ENCODE data around the gene ACOT8. TPM values are rescaled to one million over a fixed set of nuclear protein-coding genes. Genes with fewer than 3 reads are reported as not detected.

Gene ACOT8
- total and polyA plus RNA-seq, 2 of the 8 experiments (the other 6 are each of a cell fraction or from before 2014, with no cell fraction given): 37.6 to 88.8 TPM

GRCh38 chr20:45833883-45834796 lies 23.1 kb downstream of the ACOT8 start:
- Histone ChIP-seq H3K23me2 (ENCODE audit: low read depth, low read length) (peaks cover 8% of the 10 kb centered on the region; the same call in 1 of the 2 replicates), H2BK12ac (ENCODE audit: low read depth, low read length) (no peak overlapping the region), H3K56ac (replicated peaks; ENCODE audit: insufficient read length, low read depth, low read length) (peak overlapping the region; percentile 54), H3K23ac (ENCODE audit: insufficient read length) (no peak overlapping the region), H2BK15ac (ENCODE audit: low read length) (no peak overlapping the region), H2BK120ac (replicated peaks; ENCODE audit: low read depth, low read length) (no peak overlapping the region), H3K79me2 (ENCODE audit: control insufficient read depth in 1 of 2, insufficient read depth in 2 of 2, low read length in 2 of 2) (peaks cover 0 to 11% of the 10 kb centered on the region in 2 experiments; a peak in 1 of 4 replicates), H2BK5ac (ENCODE audit: low read depth, low read length) (peak overlapping the region; percentile 83; the same call in 1 of the 2 replicates), H3K79me1 (ENCODE audit: low read depth, low read length) (peaks cover 9% of the 10 kb centered on the region), H4K8ac (ENCODE audit: extremely low read depth, insufficient read depth, low read length) (peak overlapping the region; percentile 90), H3K14ac (ENCODE audit: insufficient read length) (no peak overlapping the region), H3K27ac (ENCODE audit: low read depth, low read length) (peak overlapping the region; percentile 73; the same call in 1 of the 2 replicates), H3K9ac (replicated peaks in 1 of 4; ENCODE audit: extremely low read depth in 1 of 4, low read depth in 3 of 4, low read length in 3 of 4) (peak overlapping the region; percentile 15 to 67 (median 54); a peak in 6 of 7 replicates), H3K36me3 (ENCODE audit: control insufficient read depth in 2 of 4, insufficient read depth in 4 of 4, low read length in 3 of 4) (peaks cover 0 to 5% (median 0%) of the 10 kb centered on the region in 4 experiments; a peak in 1 of 8 replicates), H2AK5ac (ENCODE audit: low read depth, low read length) (no peak overlapping the region), H3K4me1 (replicated peaks in 1 of 4; ENCODE audit: control insufficient read depth in 3 of 4, insufficient read depth in 4 of 4, low read length in 3 of 4) (peaks cover 0 to 17% (median 8%) of the 10 kb centered on the region in 4 experiments; a peak in 6 of 7 replicates), H3K4me2 (ENCODE audit: insufficient read depth in 1 of 2, low read depth in 2 of 2, low read length in 2 of 2) (peak overlapping the region; percentile 87 to 88), H3K4me3 (ENCODE audit: extremely low read depth in 1 of 4, insufficient read depth in 2 of 4, low read depth in 3 of 4, low read length in 4 of 4) (peak overlapping the region; percentile 61 to 77 (median 74)), H3K9me3 (ENCODE audit: insufficient read depth in 2 of 2, low read depth in 1 of 2, low read length in 1 of 2) (no peaks in the 10 kb centered on the region), H3K4ac (replicated peaks; ENCODE audit: insufficient read length, low read depth, low read length) (peak overlapping the region; percentile 87), H2BK20ac (ENCODE audit: low read length) (no peak overlapping the region), H4K20me1 (replicated peaks in 1 of 2; ENCODE audit: control insufficient read depth in 1 of 2, insufficient read depth in 2 of 2, low read length in 2 of 2) (peaks cover 0 to 4% of the 10 kb centered on the region in 2 experiments), H3K18ac (ENCODE audit: extremely low read depth, low read length) (peak overlapping the region; percentile 88), H4K5ac (ENCODE audit: insufficient read length, low read depth, low read length) (peak overlapping the region; percentile 93), H3K27me3 (replicated peaks in 1 of 4; ENCODE audit: control insufficient read depth in 3 of 4, extremely low read depth in 1 of 4, insufficient read depth in 3 of 4, low read length in 3 of 4) (no peaks in the 10 kb centered on the region), H2AFZ (ENCODE audit: low read length) (no peak overlapping the region), H4K91ac (replicated peaks; ENCODE audit: insufficient read length, low read length) (peak overlapping the region; percentile 75)
- DNase-seq (ENCODE audit: low read depth in 1 of 2, low spot score in 2 of 2) (peak; percentile 59 to 93), FAIRE-seq (no peak)
- 8% methylated on average over 55 of the region's 71 CpGs; no CpG with 5 or more reads in 1 of the 2 experiments for whole genome bisulfite sequencing, 2 experiments (ENCODE audit: extremely low coverage in 1 of 2, insufficient coverage in 1 of 2, insufficient read length in 1 of 2, insufficient replicate concordance in 2 of 2, low coverage in 1 of 2, low lambda C conversion rate in 2 of 2, missing lambda C conversion rate in 1 of 2)
- POLR2A ChIA-PET (ENCODE audit: partially characterized antibody): interaction anchor here (0.6 to 13.8 kb wide), 18 partner anchors 9 to 138 kb away, joined by 3 to 178 read pairs (median 4); partner anchors contain the start of genes ACOT8, PCIF1, UBE2C and ZNF335
- CTCF ChIA-PET (ENCODE audit: partially characterized antibody): interaction anchor here (0.6 to 2.1 kb wide), 8 partner anchors 10 to 1451 kb away, joined by 3 to 5 read pairs (median 3); no protein-coding TSS in a partner anchor
- TF ChIP-seq KDM4A (IDR thresholded peaks at IDR 0.05; ENCODE audit: low read depth, low read length, severe bottlenecking): peak; percentile 74
- TF ChIP-seq MAX (IDR thresholded peaks at IDR 0.05): 0 out of 2 replicates have a peak, but pooled peaks have one; percentile 21
- TF ChIP-seq ZNF274 (IDR thresholded peaks at IDR 0.05; ENCODE audit: borderline replicate concordance, extremely low read depth, low read length): no peak
- no peak for TF ChIP-seq CREB1 (IDR thresholded peaks at IDR 0.05)
- no peak for TF ChIP-seq EP300 (IDR thresholded peaks at IDR 0.05; ENCODE audit: borderline replicate concordance in 1 of 2, low read depth in 2 of 2, low read length in 2 of 2)
- no peak for TF ChIP-seq GTF2F1 (IDR thresholded peaks at IDR 0.05; ENCODE audit: borderline replicate concordance, low read depth, low read length)
- TF ChIP-seq ATF2 (IDR thresholded peaks at IDR 0.05; ENCODE audit: low read length): no peak
- TF ChIP-seq CEBPB (IDR thresholded peaks at IDR 0.05; ENCODE audit: low read depth, low read length): no peak

All from H1 (cell line).